Kidney tubule cell (primary cell): ENCODE data around the gene AADAT.
"Not testable (repeated sequence)": the region's sequence is repeated elsewhere in the genome, so short reads cannot be mapped to it uniquely, and the experiment has no call there.

Experiments used
- DNase-seq: peaks from one replicate; pipeline ENCODE4 v3.0.0-alpha.2; 2018; ENCODE audit warnings: low spot score

AADAT gene

DNA sequence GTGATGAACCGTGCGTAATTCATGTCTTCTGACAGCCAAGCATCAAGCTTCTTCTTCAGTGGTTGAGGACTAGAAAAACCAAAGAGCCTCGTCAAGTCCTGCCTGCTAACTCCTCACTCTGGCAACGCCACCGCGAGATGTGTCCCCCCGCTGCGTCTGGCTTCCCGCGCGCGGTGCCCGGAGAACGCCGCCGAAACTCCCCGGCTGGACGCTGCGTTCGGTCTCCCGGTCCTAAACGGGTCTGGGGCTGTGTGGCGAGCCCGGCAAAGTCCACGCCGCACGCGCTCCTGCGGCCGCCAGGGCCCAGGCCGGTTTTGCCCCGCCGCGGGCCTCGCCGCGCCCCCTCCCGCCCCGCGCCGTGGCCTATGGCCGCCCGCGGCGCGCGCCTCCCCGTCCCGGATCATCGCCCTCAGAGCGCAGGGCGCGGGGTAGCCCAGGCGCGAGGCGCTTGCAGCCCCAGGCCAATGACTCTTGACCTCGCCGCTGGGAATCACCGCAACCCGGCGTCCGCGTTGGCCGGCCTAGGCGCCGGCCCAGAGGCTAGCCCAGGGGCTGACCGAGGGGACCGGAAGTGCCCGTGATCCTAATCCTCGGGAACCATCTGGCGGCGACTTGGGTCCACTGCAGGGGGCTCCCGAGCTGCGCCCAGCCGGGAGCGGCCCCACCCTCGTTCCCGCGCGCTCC is at the start of gene AADAT:
Gene AADAT (minus strand): TSS at position 289 of the 684 bp plus-strand sequence. CDS start 266 bp downstream, at position 23.
- DNase-seq, result peak; percentile 84

GRCh38 chr4:170138580-170139194 is 48.9 kb upstream of the AADAT start:
- peak; percentile 77 for DNase-seq

DNA sequence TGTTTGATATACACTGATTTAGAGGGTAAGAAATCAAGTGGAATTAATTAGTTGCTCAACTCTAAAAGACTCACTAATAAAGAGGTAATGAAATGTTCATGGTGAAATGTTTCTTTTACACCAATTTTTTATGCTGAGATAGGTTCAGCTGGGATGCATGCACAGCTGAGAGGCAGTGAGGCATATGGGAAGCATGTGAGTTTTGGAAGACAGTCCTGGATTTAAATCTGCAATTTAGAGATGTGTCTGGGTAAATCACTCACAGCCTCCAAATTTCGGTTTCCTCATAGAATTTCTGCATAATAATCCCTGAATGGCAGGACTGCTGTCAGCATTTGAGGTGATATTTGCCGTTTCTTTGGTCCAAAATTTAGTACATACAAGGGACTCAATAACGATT is 48.2 kb upstream of the AADAT start:
- no peak for DNase-seq

GRCh38 chr4:170137466-170137865 is 47.7 kb upstream of the AADAT start:
- no peak for DNase-seq

- DNase-seq, result no peak
Observed at GRCh38 chr4:170134821-170135220, 45.1 kb upstream of the AADAT start.

DNA sequence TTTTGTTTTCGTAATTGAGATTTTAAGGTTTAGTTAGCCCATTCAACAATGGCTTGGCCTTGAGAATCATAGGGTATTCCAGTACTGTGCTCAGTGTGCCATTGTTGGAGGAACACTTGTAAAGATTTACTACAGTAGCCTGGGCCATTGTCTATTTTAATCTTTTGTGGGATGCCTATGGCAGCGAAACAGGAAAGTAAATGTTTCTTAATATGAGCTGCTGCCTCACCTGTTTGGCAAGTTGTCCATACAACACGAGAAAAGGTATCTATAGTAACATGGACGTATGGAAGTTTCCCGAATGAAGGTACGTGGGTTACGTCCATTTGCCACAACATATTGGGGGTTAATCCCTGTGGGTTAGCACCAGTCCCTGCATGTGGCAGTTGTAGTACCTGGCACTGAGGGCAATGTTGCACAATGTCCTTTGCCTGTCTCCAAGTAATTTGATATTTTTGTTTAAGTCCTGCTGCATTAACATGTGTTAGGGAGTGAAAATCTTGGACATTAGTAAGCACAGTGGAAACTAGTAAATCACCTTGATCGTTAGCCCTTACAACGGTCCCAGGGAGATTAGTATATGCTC is 38.6 kb upstream of the AADAT start:
- no peak for DNase-seq

GRCh38 chr4:170127758-170128157 is 38.0 kb upstream of the AADAT start:
- no peak for DNase-seq

DNA sequence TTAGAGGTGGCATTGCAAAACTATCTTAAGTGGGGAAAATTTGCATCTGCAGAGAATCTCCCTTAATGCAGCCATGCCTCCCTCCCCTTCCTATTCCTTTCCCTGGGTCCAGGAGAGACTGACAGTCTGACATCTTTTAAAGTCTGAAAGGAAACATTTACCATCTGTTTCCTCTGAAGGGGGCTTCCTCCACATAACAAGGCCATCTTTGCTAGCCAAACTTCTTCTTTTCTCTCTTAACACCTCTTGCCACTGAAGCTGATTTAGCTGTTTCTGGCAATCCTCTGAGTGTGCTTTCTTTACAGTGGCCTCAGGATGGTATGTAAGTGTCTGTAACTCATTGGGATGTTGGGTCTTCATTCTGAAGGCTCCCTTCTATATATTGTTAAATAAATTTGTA is 34.6 kb upstream of the AADAT start:
- DNase-seq, result no peak

- no peak for DNase-seq
Observed at GRCh38 chr4:170122252-170122651, 32.5 kb upstream of the AADAT start.

DNA sequence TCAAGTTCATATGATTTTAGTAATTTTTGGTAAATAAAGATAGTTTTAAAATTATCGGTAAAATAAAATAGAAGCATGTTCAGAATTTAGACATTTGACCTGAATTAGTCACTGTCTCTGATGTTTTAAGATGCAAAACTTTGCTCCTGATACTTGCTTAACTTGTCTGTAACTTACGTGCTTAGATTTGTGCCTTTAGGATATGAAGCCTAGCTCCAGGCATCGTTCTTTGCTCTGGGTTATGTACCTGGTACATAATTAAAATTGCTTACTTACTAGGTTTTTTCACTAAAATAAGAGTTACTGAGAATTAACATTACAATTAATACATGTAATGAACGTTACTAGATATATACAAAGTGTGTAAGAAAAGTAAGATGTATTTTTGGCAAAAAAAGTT is 24.9 kb upstream of the AADAT start:
- no peak for DNase-seq

- not testable (repeated sequence) for DNase-seq
Observed at GRCh38 chr4:170114183-170114582, 24.4 kb upstream of the AADAT start.

DNA sequence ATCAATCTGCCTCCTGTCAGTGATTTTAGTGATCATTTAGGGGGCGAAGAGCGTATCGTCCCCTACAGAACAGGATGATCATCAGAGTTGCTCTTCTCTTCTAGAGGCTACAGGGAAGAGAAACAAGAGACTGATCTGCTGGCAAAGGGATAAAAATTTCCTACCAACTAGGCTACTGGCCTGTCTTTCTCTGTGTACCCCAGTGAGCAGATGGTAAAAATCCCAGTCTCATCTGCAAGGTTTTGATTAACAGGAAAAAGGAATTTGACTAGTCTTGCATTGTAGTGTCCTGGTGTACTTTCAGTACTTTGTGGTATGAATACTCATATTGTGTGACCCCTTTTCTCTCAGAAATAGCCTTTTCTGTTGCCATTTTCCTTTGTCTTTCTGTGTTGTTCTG is 21.8 kb upstream of the AADAT start:
- DNase-seq, result no peak

DNA sequence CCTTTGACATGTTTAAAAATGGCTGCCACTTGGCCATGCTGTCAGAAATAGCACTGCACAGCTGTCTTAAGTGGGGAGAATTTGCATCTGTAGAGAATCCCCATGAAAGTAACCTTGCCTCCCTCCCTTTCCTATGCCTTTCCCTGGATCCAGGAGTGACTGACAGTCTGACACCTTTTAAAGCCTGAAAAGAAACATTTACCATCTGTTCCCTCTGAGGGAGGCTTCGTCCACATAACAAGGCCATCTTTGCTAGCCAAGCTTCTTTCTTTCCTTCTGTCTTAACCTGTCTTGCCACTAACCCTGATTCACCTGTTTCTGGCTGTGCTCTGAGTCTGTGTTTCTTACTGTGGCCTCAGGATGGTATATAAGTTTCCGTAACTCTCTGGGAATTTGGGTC is 21.3 kb upstream of the AADAT start:
- DNase-seq, result no peak

GRCh38 chr4:170110285-170110672 is 20.5 kb upstream of the AADAT start:
- DNase-seq, result no peak

DNA sequence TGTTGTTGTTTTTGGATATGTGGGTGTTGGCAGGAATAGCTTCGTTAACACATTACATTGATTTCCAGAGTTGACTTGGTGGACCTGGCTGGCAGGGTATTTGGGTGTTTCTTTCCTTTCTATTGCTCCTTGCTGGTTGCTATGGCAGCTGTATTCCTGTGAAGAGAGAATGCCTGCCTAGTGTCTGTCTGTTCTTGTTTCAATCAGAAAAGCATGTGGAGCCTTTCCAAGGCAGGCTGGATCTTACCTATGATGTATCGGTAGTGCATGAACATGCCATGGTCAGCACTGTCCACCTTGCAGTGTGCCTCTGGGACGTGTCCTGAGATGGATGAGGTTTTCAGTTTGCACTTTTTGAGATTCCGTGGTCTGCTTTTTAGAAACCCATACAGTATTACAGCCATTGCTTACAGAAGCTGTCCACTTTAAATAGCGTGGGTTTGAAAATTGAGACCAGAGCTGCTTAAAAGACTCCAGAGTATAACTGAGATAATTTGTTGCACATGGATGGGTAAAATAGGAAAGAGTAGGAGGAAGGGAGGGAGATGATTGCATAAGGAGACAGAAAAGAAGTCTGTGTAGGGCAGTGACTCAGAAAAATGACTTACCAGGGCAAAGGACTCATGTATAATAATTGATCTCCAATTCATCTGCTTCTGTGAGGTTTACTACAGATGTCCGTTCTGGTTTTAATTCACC is 20.0 kb upstream of the AADAT start:
- peak; percentile 37 for DNase-seq

GRCh38 chr4:170106900-170107299 is 17.1 kb upstream of the AADAT start:
- DNase-seq, result no peak

GRCh38 chr4:170102426-170102825 is 12.7 kb upstream of the AADAT start:
- no peak for DNase-seq

DNA sequence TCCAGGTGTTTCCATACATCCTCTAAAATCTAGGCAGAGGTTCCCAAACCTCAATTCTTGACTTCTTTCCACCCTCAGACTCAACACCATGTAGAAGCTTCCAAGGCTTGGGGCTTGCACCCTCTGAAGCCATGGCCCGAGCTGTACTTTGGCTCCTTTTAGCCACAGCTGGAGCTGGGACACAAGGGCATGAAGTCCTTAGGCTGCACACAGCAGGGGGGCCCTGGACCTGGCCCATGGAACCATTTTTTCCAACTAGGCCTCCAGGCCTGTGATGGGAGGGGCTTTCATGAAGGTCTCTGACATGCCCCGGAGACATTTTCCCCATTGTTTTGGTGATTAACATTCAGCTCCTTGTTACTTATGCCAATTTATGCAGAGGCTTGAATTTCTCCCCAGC is 8.4 kb upstream of the AADAT start:
- not testable (repeated sequence) for DNase-seq

GRCh38 chr4:170097681-170098080 is 7.9 kb upstream of the AADAT start:
- DNase-seq, result no peak

- DNase-seq, result no peak
Observed at GRCh38 chr4:170093973-170094535, 4.3 kb upstream of the AADAT start.

DNA sequence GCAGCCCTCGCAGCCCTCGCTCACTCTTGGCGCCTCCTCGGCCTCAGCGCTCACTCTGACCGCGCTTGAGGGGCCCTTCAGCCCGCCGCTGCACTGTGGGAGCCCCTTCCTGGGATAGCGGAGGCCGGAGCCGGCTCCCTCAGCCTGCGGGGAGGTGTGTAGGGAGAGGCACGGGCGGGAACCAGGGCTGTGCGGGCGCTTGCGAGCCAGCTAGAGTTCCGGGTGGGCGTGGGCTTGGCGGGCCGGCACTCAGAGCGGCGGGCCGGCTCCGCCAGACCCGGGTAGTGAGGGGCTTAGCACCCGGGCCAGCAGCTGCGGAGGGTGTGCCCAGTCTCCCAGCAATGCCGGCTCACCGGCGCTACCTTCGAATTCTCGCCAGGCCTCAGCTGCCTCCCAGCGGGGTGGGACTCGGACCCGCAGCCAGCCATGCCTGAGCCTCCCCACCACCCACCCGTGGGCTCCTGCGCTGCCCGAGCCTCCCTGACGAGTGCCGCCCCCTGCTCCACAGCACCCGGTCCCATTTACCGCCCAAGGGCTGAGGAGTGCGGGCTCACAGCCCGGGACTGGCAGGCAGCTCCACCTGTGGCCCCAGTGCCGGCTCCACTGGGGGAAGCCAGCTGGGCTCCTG is 1.4 kb upstream of the AADAT start:
- no peak for DNase-seq
